ENCODE data around the gene MRGPRG.
"Not testable (repeated sequence)": the region's sequence is repeated elsewhere in the genome, so short reads cannot be mapped to it uniquely, and the experiment has no call there.

Gene MRGPRG

GRCh38 chr11:3218483-3219280, at the start of gene MRGPRG:
Gene MRGPRG, minus strand, starts transcription at chr11:3218813. Its CDS starts 0 bp downstream, at chr11:3218813.
- DNase-seq = no peak

GRCh38 chr11:3262548-3262947, 43.9 kb upstream of the MRGPRG start:
- DNase-seq = not testable (repeated sequence)

- not testable (repeated sequence) for DNase-seq
Observed at GRCh38 chr11:3261831-3262230, 43.2 kb upstream of the MRGPRG start.

GRCh38 chr11:3257509-3257908, 38.9 kb upstream of the MRGPRG start:
- DNase-seq = not testable (repeated sequence)

GRCh38 chr11:3255241-3255640, 36.6 kb upstream of the MRGPRG start:
- DNase-seq = not testable (repeated sequence)

- DNase-seq = not testable (repeated sequence)
Observed at GRCh38 chr11:3254773-3255172, 36.2 kb upstream of the MRGPRG start.

- no peak for DNase-seq
Observed at GRCh38 chr11:3245071-3245470, 26.5 kb upstream of the MRGPRG start.

GRCh38 chr11:3243880-3244279, 25.3 kb upstream of the MRGPRG start:
- DNase-seq = no peak

- no peak for DNase-seq
Observed at GRCh38 chr11:3237119-3237518, 18.5 kb upstream of the MRGPRG start.

GRCh38 chr11:3234846-3235245, 16.2 kb upstream of the MRGPRG start:
- DNase-seq = no peak

GRCh38 chr11:3232956-3233355, 14.3 kb upstream of the MRGPRG start:
- DNase-seq = no peak

- no peak for DNase-seq
Observed at GRCh38 chr11:3231851-3232744, 13.5 kb upstream of the MRGPRG start, which contains the start of gene MRGPRE. Gene MRGPRE, minus strand, starts transcription at chr11:3232417. Its CDS starts 3,618 bp downstream, at chr11:3228799.

- no peak for DNase-seq
Observed at GRCh38 chr11:3231550-3231850, 12.9 kb upstream of the MRGPRG start.

GRCh38 chr11:3230636-3231549, 12.3 kb upstream of the MRGPRG start:
- no peak for DNase-seq

GRCh38 chr11:3229673-3230630, 11.3 kb upstream of the MRGPRG start:
- no peak for DNase-seq

- DNase-seq = no peak
Observed at GRCh38 chr11:3228445-3228829, 9.8 kb upstream of the MRGPRG start.

GRCh38 chr11:3227568-3228444, 9.2 kb upstream of the MRGPRG start:
- no peak for DNase-seq

- no peak for DNase-seq
Observed at GRCh38 chr11:3226846-3227567, 8.4 kb upstream of the MRGPRG start.

- DNase-seq = no peak
Observed at GRCh38 chr11:3225826-3226750, 7.5 kb upstream of the MRGPRG start.
